T-helper 1 cell treated with Interleukin-12 subunit alpha and Interleukin-12 subunit beta and Interleukin-4 antibody, amounts not matched to agents 30 μg/mL and 1 μg/mL, for 36 hours (primary cell): ENCODE measurements around the gene KRTAP20-2.

Experiments used
- H3K27ac Mint-ChIP-seq: one replicate; pipeline ENCODE4 v1.8.0; 2021; ENCODE audit warnings: mild to moderate bottlenecking, mixed read lengths
- H3K27me3 Mint-ChIP-seq: one replicate; pipeline ENCODE4 v1.8.0; 2021; ENCODE audit warnings: low read depth, mixed read lengths
- H3K36me3 Mint-ChIP-seq: one replicate; pipeline ENCODE4 v1.8.0; 2021; ENCODE audit warnings: low read depth, mixed read lengths
- H3K4me1 Mint-ChIP-seq: one replicate; pipeline ENCODE4 v1.8.0; 2021; ENCODE audit warnings: low read depth, mixed read lengths
- H3K4me3 Mint-ChIP-seq: one replicate; pipeline ENCODE4 v1.8.0; 2021; ENCODE audit warnings: mild to moderate bottlenecking, moderate library complexity, mixed read lengths
- H3K9me3 Mint-ChIP-seq: one replicate; pipeline ENCODE4 v1.8.0; 2021; ENCODE audit warnings: mixed read lengths

The KRTAP20-2 gene

GRCh38 chr21:30629200-30629599 lies 5.8 kb upstream of the KRTAP20-2 start:
- no peak overlapping the region for H3K4me3 Mint-ChIP-seq
- peaks cover 6% of the 10 kb centered on the region for H3K9me3 Mint-ChIP-seq
- no peak overlapping the region for H3K27ac Mint-ChIP-seq
- no peaks in the 10 kb centered on the region for H3K27me3 Mint-ChIP-seq
- H3K4me1 Mint-ChIP-seq: no peaks in the 10 kb centered on the region
- no peaks in the 10 kb centered on the region for H3K36me3 Mint-ChIP-seq

GRCh38 chr21:30638686-30639085 lies 3.7 kb downstream of the KRTAP20-2 start:
- no peaks in the 10 kb centered on the region for H3K27me3 Mint-ChIP-seq

GRCh38 chr21:30642564-30642963 lies 7.6 kb downstream of the KRTAP20-2 start, which contains the start of gene KRTAP20-3:
KRTAP20-3 (plus strand) TSS chr21:30642864.
- no peak within 1 kb of the TSS for H3K4me3 Mint-ChIP-seq
- no peaks in the 10 kb centered on the region for H3K27me3 Mint-ChIP-seq
- H3K9me3 Mint-ChIP-seq: peaks cover 6% of the 10 kb centered on the region
- H3K36me3 Mint-ChIP-seq: no peaks in the 10 kb centered on the region
- no peak within 1 kb of the TSS for H3K27ac Mint-ChIP-seq
- no peaks in the 10 kb centered on the region for H3K4me1 Mint-ChIP-seq

More at GRCh38 chr21:30638686-30639085, 3.7 kb downstream of the KRTAP20-2 start:
- Mint-ChIP-seq H3K4me1 (no peaks in the 10 kb centered on the region), H3K9me3 (peaks cover 3% of the 10 kb centered on the region), H3K36me3 (no peaks in the 10 kb centered on the region), H3K27ac (no peak overlapping the region), H3K4me3 (no peak overlapping the region)

GRCh38 chr21:30646904-30647414 lies 12.0 kb downstream of the KRTAP20-2 start:
- no peaks in the 10 kb centered on the region for H3K36me3 Mint-ChIP-seq
- H3K9me3 Mint-ChIP-seq: peaks cover 6% of the 10 kb centered on the region
- no peaks in the 10 kb centered on the region for H3K27me3 Mint-ChIP-seq
- H3K27ac Mint-ChIP-seq: no peak overlapping the region
- H3K4me3 Mint-ChIP-seq: no peak overlapping the region
- H3K4me1 Mint-ChIP-seq: no peaks in the 10 kb centered on the region

GRCh38 chr21:30652891-30653290 lies 17.9 kb downstream of the KRTAP20-2 start:
- Mint-ChIP-seq H3K4me1 (no peaks in the 10 kb centered on the region), H3K4me3 (no peak overlapping the region), H3K27ac (no peak overlapping the region), H3K9me3 (no peaks in the 10 kb centered on the region), H3K27me3 (no peaks in the 10 kb centered on the region), H3K36me3 (no peaks in the 10 kb centered on the region)

GRCh38 chr21:30668776-30669175 lies 33.8 kb downstream of the KRTAP20-2 start:
- Mint-ChIP-seq H3K36me3 (no peaks in the 10 kb centered on the region), H3K27ac (no peak overlapping the region), H3K9me3 (peaks cover 14% of the 10 kb centered on the region), H3K4me1 (no peaks in the 10 kb centered on the region), H3K4me3 (no peak overlapping the region), H3K27me3 (peaks cover 5% of the 10 kb centered on the region)

- no peaks in the 10 kb centered on the region for H3K36me3 Mint-ChIP-seq
- H3K4me3 Mint-ChIP-seq: no peak overlapping the region
- no peaks in the 10 kb centered on the region for H3K4me1 Mint-ChIP-seq
- no peaks in the 10 kb centered on the region for H3K27me3 Mint-ChIP-seq
- H3K27ac Mint-ChIP-seq: no peak overlapping the region
- peaks cover 17% of the 10 kb centered on the region for H3K9me3 Mint-ChIP-seq
Observed at GRCh38 chr21:30672985-30673650, 38.1 kb downstream of the KRTAP20-2 start.

GRCh38 chr21:30674312-30674711 lies 39.3 kb downstream of the KRTAP20-2 start:
- H3K36me3 Mint-ChIP-seq: no peaks in the 10 kb centered on the region
- no peak overlapping the region for H3K27ac Mint-ChIP-seq
- H3K4me3 Mint-ChIP-seq: no peak overlapping the region
- H3K4me1 Mint-ChIP-seq: no peaks in the 10 kb centered on the region
- H3K9me3 Mint-ChIP-seq: peaks cover 17% of the 10 kb centered on the region
- no peaks in the 10 kb centered on the region for H3K27me3 Mint-ChIP-seq

GRCh38 chr21:30676737-30677136 lies 41.7 kb downstream of the KRTAP20-2 start:
- no peaks in the 10 kb centered on the region for H3K27me3 Mint-ChIP-seq

GRCh38 chr21:30680586-30680985 lies 45.6 kb downstream of the KRTAP20-2 start:
- H3K36me3 Mint-ChIP-seq: no peaks in the 10 kb centered on the region
- H3K27me3 Mint-ChIP-seq: no peaks in the 10 kb centered on the region
- H3K4me1 Mint-ChIP-seq: no peaks in the 10 kb centered on the region
- H3K4me3 Mint-ChIP-seq: no peak overlapping the region
- H3K9me3 Mint-ChIP-seq: peaks cover 3% of the 10 kb centered on the region
- no peak overlapping the region for H3K27ac Mint-ChIP-seq

More at GRCh38 chr21:30676737-30677136, 41.7 kb downstream of the KRTAP20-2 start:
- Mint-ChIP-seq H3K27ac (no peak overlapping the region), H3K36me3 (no peaks in the 10 kb centered on the region), H3K9me3 (peaks cover 3% of the 10 kb centered on the region), H3K4me1 (no peaks in the 10 kb centered on the region), H3K4me3 (no peak overlapping the region)

- no peaks in the 10 kb centered on the region for H3K36me3 Mint-ChIP-seq
- H3K4me3 Mint-ChIP-seq: no peak overlapping the region
- no peak overlapping the region for H3K27ac Mint-ChIP-seq
- H3K4me1 Mint-ChIP-seq: no peaks in the 10 kb centered on the region
- no peaks in the 10 kb centered on the region for H3K9me3 Mint-ChIP-seq
- no peaks in the 10 kb centered on the region for H3K27me3 Mint-ChIP-seq
Observed at GRCh38 chr21:30684506-30684905, 49.5 kb downstream of the KRTAP20-2 start.
